ENCODE data around the gene LRRC45.

GRCh38 chr17:82055023-82055964 is 32.2 kb downstream of the LRRC45 start:
- TF ChIP-seq CTCF (conservative IDR thresholded peaks at IDR 0.05; ENCODE audit: low read length) (no peak), EZH2phosphoT487 (IDR thresholded peaks at IDR 0.05; ENCODE audit: borderline replicate concordance, low read depth, low read length) (no peak)
